ENCODE measurements around the gene MPP1.
A peak's percentile ranks its signal among the peaks of the same experiment; 100 is the strongest.

The MPP1 gene

DNA sequence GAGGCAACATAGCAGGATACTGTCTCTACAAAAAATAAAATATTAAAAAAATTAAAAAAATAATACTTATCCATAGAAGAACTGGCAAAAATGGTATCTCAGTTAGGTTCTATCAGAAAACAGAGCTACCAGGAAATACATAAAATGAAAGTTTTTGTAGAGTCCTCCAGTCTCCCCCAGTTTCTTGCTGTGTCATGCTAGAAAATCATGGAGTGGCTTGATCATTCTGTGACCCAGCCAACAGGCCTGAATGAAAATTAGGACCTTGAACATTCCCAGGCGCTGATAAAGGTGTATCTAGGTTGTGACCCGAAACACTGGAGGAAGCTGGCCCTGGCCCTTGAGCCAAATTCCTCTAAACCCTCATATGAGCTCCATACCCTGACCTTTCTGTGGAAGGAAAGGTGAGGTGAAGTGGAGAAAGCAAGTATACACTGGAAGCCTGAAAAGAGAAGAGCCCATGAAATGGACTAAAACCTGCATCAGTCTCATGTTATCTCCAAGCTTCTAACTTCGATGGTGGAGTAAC lies 28.5 kb upstream of the MPP1 start:
- WGBS (ENCODE audit: extremely low coverage, insufficient coverage, low lambda C conversion rate), result no CpG with 5 or more reads among the region's 3 CpGs

DNA sequence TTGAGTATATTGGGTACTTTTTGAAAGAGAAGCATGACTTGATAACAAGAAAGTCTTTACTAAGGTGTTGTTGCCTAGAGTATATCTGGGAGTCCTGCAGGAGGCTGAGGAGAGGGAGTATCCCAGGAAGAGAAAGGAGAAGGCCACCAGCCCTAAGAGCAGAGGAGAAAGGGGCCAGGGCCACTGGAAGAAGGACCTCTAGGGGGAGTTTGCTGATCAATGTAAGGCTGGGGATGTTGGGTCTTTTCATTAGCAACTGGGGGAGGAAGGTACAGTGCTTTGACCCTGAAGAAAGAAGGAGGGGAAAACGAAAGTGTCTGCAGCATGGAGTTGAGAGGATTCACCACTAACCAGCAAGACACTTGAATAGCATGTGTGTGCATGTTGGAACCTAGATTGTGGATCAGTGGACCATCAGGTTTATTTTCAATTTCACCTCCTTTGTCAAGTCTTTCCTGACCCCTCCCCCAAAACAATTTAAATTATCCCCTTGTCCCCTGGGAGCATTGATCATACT lies 24.7 kb upstream of the MPP1 start:
- DNase-seq, result peak; percentile 23
- Histone ChIP-seq H2BK15ac (replicated peaks; ENCODE audit: low read depth) (no peak overlapping the region), H3K27ac (ENCODE audit: low read depth, low read length) (no peak overlapping the region), H3K56ac (ENCODE audit: low read length) (no peak overlapping the region), H3K4me1 (ENCODE audit: control insufficient read depth, low read depth, low read length) (no peaks in the 10 kb centered on the region), H3K79me2 (ENCODE audit: control insufficient read depth, insufficient read depth, low read length) (no peaks in the 10 kb centered on the region), H3K23ac (ENCODE audit: low read length) (no peak overlapping the region), H3K79me1 (ENCODE audit: low read length) (no peaks in the 10 kb centered on the region), H3K18ac (ENCODE audit: low read length) (no peak overlapping the region), H4K5ac (ENCODE audit: low read length) (no peak overlapping the region), H3K27me3 (ENCODE audit: insufficient read depth, low read length, poor library complexity) (no peaks in the 10 kb centered on the region), H3K36me3 (ENCODE audit: control insufficient read depth, insufficient read depth, low read length) (no peaks in the 10 kb centered on the region), H3K4me3 (ENCODE audit: low read length) (no peak overlapping the region), H4K8ac (ENCODE audit: low read depth, low read length) (no peak overlapping the region), H3K4me2 (ENCODE audit: low read length) (no peak overlapping the region), H2BK120ac (ENCODE audit: low read depth, low read length) (no peak overlapping the region), H3K9ac (ENCODE audit: low read length) (no peak overlapping the region), H3K4ac (ENCODE audit: low read depth, low read length) (no peak overlapping the region), H2BK5ac (ENCODE audit: low read length) (no peak overlapping the region), H2AK5ac (ENCODE audit: low read length) (no peak overlapping the region)
- no CpG with 5 or more reads among the region's 1 CpG for WGBS (ENCODE audit: extremely low coverage, insufficient coverage, low lambda C conversion rate)

More for the DNA sequence above, 28.5 kb upstream of the MPP1 start:
- Histone ChIP-seq H3K4me3 (ENCODE audit: low read length) (no peak overlapping the region), H3K56ac (ENCODE audit: low read length) (no peak overlapping the region), H3K36me3 (ENCODE audit: control insufficient read depth, insufficient read depth, low read length) (no peaks in the 10 kb centered on the region), H2BK15ac (replicated peaks; ENCODE audit: low read depth) (no peak overlapping the region), H2BK120ac (ENCODE audit: low read depth, low read length) (no peak overlapping the region), H3K9ac (ENCODE audit: low read length) (no peak overlapping the region), H3K4me2 (ENCODE audit: low read length) (no peak overlapping the region), H2BK5ac (ENCODE audit: low read length) (no peak overlapping the region), H4K5ac (ENCODE audit: low read length) (no peak overlapping the region), H3K23ac (ENCODE audit: low read length) (no peak overlapping the region), H3K4ac (ENCODE audit: low read depth, low read length) (no peak overlapping the region), H2AK5ac (ENCODE audit: low read length) (no peak overlapping the region), H3K4me1 (ENCODE audit: control insufficient read depth, low read depth, low read length) (no peaks in the 10 kb centered on the region), H3K27me3 (ENCODE audit: insufficient read depth, low read length, poor library complexity) (no peaks in the 10 kb centered on the region), H3K79me1 (ENCODE audit: low read length) (no peaks in the 10 kb centered on the region), H3K27ac (ENCODE audit: low read depth, low read length) (no peak overlapping the region), H3K79me2 (ENCODE audit: control insufficient read depth, insufficient read depth, low read length) (no peaks in the 10 kb centered on the region), H4K8ac (ENCODE audit: low read depth, low read length) (no peak overlapping the region), H3K18ac (ENCODE audit: low read length) (no peak overlapping the region)
- DNase-seq, result no peak

DNA sequence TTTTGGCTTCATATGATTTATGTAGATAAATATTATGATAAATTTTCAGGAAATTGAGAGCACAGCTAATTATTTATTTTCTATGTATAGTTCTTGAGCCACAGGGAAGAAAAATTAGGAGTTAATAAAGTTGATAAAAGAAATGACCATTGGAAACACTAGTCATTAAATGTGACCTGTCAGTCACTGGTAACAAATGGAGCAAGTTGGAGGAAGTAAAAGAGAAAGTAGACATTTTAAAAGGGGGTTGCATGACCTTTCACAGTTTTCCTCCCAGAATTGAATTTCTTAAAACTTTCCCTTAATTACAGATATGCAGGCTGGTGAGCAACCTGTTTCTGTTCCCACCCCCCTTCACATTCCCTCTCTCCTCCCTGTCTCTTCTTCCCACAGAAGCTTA lies 23.8 kb upstream of the MPP1 start:
- H3K23ac ChIP-seq (ENCODE audit: low read length), result no peak overlapping the region
- no peaks in the 10 kb centered on the region for H3K4me1 ChIP-seq (ENCODE audit: control insufficient read depth, low read depth, low read length)
- H4K5ac ChIP-seq (ENCODE audit: low read length), result no peak overlapping the region
- H3K4me2 ChIP-seq (ENCODE audit: low read length), result no peak overlapping the region
- H2BK5ac ChIP-seq (ENCODE audit: low read length), result no peak overlapping the region
- no peak overlapping the region for H2BK120ac ChIP-seq (ENCODE audit: low read depth, low read length)
- H3K56ac ChIP-seq (ENCODE audit: low read length), result no peak overlapping the region
- H3K79me2 ChIP-seq (ENCODE audit: control insufficient read depth, insufficient read depth, low read length), result no peaks in the 10 kb centered on the region
- H3K27me3 ChIP-seq (ENCODE audit: insufficient read depth, low read length, poor library complexity), result no peaks in the 10 kb centered on the region
- no peak overlapping the region for H2AK5ac ChIP-seq (ENCODE audit: low read length)
- H3K36me3 ChIP-seq (ENCODE audit: control insufficient read depth, insufficient read depth, low read length), result no peaks in the 10 kb centered on the region
- H3K4ac ChIP-seq (ENCODE audit: low read depth, low read length), result no peak overlapping the region
- no peak overlapping the region for H3K27ac ChIP-seq (ENCODE audit: low read depth, low read length)
- no peak overlapping the region for H3K9ac ChIP-seq (ENCODE audit: low read length)
- no peak overlapping the region for H4K8ac ChIP-seq (ENCODE audit: low read depth, low read length)
- H2BK15ac ChIP-seq (replicated peaks; ENCODE audit: low read depth), result no peak overlapping the region
- no peak overlapping the region for H3K18ac ChIP-seq (ENCODE audit: low read length)
- no peaks in the 10 kb centered on the region for H3K79me1 ChIP-seq (ENCODE audit: low read length)
- no peak for DNase-seq
- H3K4me3 ChIP-seq (ENCODE audit: low read length), result no peak overlapping the region

DNA sequence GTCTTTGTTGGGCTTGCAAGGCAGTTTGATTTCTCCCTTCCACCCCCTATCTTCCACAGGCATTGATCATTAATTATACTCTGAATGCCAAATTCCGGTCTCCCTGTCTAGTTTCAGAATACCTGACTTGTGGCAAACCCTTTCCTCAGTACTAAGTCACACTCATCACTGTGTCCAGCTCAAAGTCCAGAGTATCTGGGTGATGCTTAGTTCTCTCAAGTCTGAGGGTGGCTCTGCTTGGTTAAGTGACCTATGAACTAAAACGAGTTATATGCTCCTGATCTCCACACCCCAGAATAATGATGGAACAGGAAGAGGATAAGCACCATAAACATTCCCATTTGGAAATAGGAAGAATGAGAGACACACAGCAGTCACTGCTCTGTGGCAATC lies 22.7 kb upstream of the MPP1 start:
- Histone ChIP-seq H3K23ac (ENCODE audit: low read length) (no peak overlapping the region), H2BK15ac (replicated peaks; ENCODE audit: low read depth) (no peak overlapping the region), H3K4ac (ENCODE audit: low read depth, low read length) (no peak overlapping the region), H3K9ac (ENCODE audit: low read length) (no peak overlapping the region), H3K36me3 (ENCODE audit: control insufficient read depth, insufficient read depth, low read length) (no peaks in the 10 kb centered on the region), H2AK5ac (ENCODE audit: low read length) (no peak overlapping the region), H4K8ac (ENCODE audit: low read depth, low read length) (no peak overlapping the region), H3K56ac (ENCODE audit: low read length) (no peak overlapping the region), H3K4me3 (ENCODE audit: low read length) (no peak overlapping the region), H3K27me3 (ENCODE audit: insufficient read depth, low read length, poor library complexity) (no peaks in the 10 kb centered on the region), H3K79me2 (ENCODE audit: control insufficient read depth, insufficient read depth, low read length) (no peaks in the 10 kb centered on the region), H2BK120ac (ENCODE audit: low read depth, low read length) (no peak overlapping the region), H3K18ac (ENCODE audit: low read length) (no peak overlapping the region), H2BK5ac (ENCODE audit: low read length) (no peak overlapping the region), H3K79me1 (ENCODE audit: low read length) (no peaks in the 10 kb centered on the region), H4K5ac (ENCODE audit: low read length) (no peak overlapping the region), H3K4me1 (ENCODE audit: control insufficient read depth, low read depth, low read length) (no peaks in the 10 kb centered on the region), H3K27ac (ENCODE audit: low read depth, low read length) (no peak overlapping the region), H3K4me2 (ENCODE audit: low read length) (no peak overlapping the region)
- no CpG with 5 or more reads among the region's 2 CpGs for WGBS (ENCODE audit: extremely low coverage, insufficient coverage, low lambda C conversion rate)
- no peak for DNase-seq

DNA sequence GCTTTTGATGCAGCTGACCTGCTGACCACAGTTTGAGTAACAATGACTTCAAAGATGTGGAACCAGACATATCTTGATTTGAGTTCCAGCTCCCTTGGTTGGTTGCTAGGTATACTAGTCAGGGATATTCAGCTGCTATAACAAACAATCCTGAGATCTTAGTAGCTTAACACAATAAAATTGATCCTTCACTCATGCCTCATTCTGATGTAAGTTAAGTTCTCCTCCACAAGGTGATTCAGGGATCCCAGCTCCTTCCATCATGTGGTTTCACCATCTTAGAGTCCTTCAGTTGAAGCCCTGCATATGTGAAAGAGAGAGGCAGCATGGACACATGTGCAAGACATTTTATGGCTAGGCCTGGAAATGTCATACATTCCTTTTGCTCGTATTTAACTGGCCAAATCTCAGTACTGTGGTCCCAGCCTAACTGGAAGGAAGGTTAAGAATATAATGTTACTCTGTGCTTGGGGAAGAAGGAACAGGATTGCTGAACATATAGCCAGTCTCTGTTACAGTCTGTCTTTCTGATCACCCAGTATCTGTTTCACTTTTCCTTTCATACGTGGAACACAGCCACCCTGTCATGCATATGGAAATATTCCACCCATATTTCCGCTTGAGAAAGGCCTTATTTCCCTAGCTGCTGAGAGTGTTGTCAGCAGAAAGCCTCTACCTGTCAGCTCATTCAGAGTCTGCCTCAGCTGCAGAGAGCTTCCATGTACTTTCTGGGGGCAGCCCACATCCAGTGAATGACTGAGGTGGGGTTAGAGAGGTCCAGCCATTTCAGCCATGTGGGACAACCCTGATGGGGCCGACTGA lies 22.1 kb upstream of the MPP1 start:
- Histone ChIP-seq H3K4me2 (ENCODE audit: low read length) (no peak overlapping the region), H3K4me3 (ENCODE audit: low read length) (no peak overlapping the region), H3K27ac (ENCODE audit: low read depth, low read length) (no peak overlapping the region), H4K8ac (ENCODE audit: low read depth, low read length) (no peak overlapping the region), H3K79me1 (ENCODE audit: low read length) (no peaks in the 10 kb centered on the region), H3K36me3 (ENCODE audit: control insufficient read depth, insufficient read depth, low read length) (no peaks in the 10 kb centered on the region), H3K18ac (ENCODE audit: low read length) (no peak overlapping the region), H3K4ac (ENCODE audit: low read depth, low read length) (no peak overlapping the region), H2BK120ac (ENCODE audit: low read depth, low read length) (no peak overlapping the region), H2BK15ac (replicated peaks; ENCODE audit: low read depth) (no peak overlapping the region), H2AK5ac (ENCODE audit: low read length) (no peak overlapping the region), H3K4me1 (ENCODE audit: control insufficient read depth, low read depth, low read length) (no peaks in the 10 kb centered on the region), H2BK5ac (ENCODE audit: low read length) (no peak overlapping the region), H3K9ac (ENCODE audit: low read length) (no peak overlapping the region), H4K5ac (ENCODE audit: low read length) (no peak overlapping the region), H3K27me3 (ENCODE audit: insufficient read depth, low read length, poor library complexity) (no peaks in the 10 kb centered on the region), H3K23ac (ENCODE audit: low read length) (no peak overlapping the region), H3K79me2 (ENCODE audit: control insufficient read depth, insufficient read depth, low read length) (no peaks in the 10 kb centered on the region), H3K56ac (ENCODE audit: low read length) (no peak overlapping the region)
- WGBS (ENCODE audit: extremely low coverage, insufficient coverage, low lambda C conversion rate), result no CpG with 5 or more reads among the region's 4 CpGs
- no peak for DNase-seq

All from mesendoderm (in vitro differentiated cells).